ENCODE measurements around the gene CPVL.

The CPVL gene

GRCh38 chr7:28964056-28964455, 182.3 kb downstream of the CPVL start:
- Mint-ChIP-seq H3K36me3 (ENCODE audit: low read depth) (no peaks in the 10 kb centered on the region), H3K4me1 (ENCODE audit: low read depth) (peaks cover 2% of the 10 kb centered on the region), H3K4me3 (no peak overlapping the region), H3K27ac (no peak overlapping the region), H3K27me3 (ENCODE audit: low read depth) (peaks cover 21% of the 10 kb centered on the region), H3K9me3 (no peaks in the 10 kb centered on the region)

DNA sequence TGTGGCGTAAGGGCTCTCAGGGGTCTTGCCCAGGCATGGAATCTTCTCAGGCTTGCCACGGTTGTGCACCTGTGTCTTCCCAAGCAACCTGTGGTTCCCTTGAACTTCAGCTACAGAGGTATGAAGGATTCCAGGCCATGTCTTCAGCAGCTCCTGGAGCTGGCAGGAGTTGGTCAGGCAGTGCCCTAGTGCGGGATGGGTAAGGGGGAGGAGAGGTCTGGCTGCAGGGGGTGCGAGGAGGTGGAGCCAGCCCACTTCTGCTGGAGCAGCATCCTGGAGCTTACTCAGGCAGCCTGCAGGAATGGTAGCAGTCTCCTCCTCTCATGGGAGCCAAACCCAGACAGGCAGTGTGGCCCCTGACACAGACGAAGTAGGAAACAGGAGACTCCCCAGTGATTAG, 184.4 kb downstream of the CPVL start:
- Mint-ChIP-seq H3K9me3 (no peaks in the 10 kb centered on the region), H3K27me3 (ENCODE audit: low read depth) (peaks cover 38% of the 10 kb centered on the region), H3K4me1 (ENCODE audit: low read depth) (peaks cover 10% of the 10 kb centered on the region), H3K4me3 (no peak overlapping the region), H3K36me3 (ENCODE audit: low read depth) (no peaks in the 10 kb centered on the region), H3K27ac (no peak overlapping the region)

GRCh38 chr7:28960071-28960840, 186.1 kb downstream of the CPVL start:
- Mint-ChIP-seq H3K4me1 (ENCODE audit: low read depth) (peaks cover 10% of the 10 kb centered on the region), H3K27ac (no peak overlapping the region), H3K36me3 (ENCODE audit: low read depth) (no peaks in the 10 kb centered on the region), H3K9me3 (no peaks in the 10 kb centered on the region), H3K27me3 (ENCODE audit: low read depth) (peaks cover 41% of the 10 kb centered on the region), H3K4me3 (no peak overlapping the region)

DNA sequence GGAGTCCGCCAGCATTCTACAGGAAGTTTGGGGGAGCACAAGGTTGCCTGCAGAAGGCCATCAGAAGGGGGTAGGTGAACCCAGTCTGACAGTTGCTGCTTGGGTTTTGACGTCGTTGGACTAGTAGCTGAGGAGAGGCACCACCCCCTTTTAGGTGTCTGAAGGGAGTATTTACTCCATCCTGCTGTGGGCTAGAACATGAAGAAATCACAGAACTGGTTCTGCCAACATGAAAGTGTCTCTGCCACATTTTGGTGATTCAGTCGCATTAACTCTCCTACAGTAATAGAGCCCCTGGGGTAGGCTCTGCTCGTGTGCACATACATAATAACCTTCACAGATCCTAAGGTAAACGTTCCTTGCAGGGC, 187.4 kb downstream of the CPVL start:
- Mint-ChIP-seq H3K4me3 (no peak overlapping the region), H3K27ac (no peak overlapping the region), H3K4me1 (ENCODE audit: low read depth) (peaks cover 10% of the 10 kb centered on the region), H3K27me3 (ENCODE audit: low read depth) (peaks cover 54% of the 10 kb centered on the region), H3K36me3 (ENCODE audit: low read depth) (no peaks in the 10 kb centered on the region), H3K9me3 (peaks cover 3% of the 10 kb centered on the region)

- H3K27me3 Mint-ChIP-seq (ENCODE audit: low read depth) = peaks cover 60% of the 10 kb centered on the region
- peaks cover 10% of the 10 kb centered on the region for H3K4me1 Mint-ChIP-seq (ENCODE audit: low read depth)
- H3K9me3 Mint-ChIP-seq = peaks cover 3% of the 10 kb centered on the region
- H3K36me3 Mint-ChIP-seq (ENCODE audit: low read depth) = no peaks in the 10 kb centered on the region
- no peak within 1 kb of the TSS for H3K4me3 Mint-ChIP-seq
- no peak within 1 kb of the TSS for H3K27ac Mint-ChIP-seq
Measured at GRCh38 chr7:28958235-28958979, 187.9 kb downstream of the CPVL start, which contains the start of gene TRIL. TSS of gene TRIL (minus strand) at chr7:28958330. CDS start at chr7:28958046, 284 bp downstream.

- no peak overlapping the region for H3K4me3 Mint-ChIP-seq
- H3K36me3 Mint-ChIP-seq (ENCODE audit: low read depth) = no peaks in the 10 kb centered on the region
- peaks cover 10% of the 10 kb centered on the region for H3K4me1 Mint-ChIP-seq (ENCODE audit: low read depth)
- H3K27me3 Mint-ChIP-seq (ENCODE audit: low read depth) = peaks cover 66% of the 10 kb centered on the region
- H3K9me3 Mint-ChIP-seq = peaks cover 3% of the 10 kb centered on the region
- H3K27ac Mint-ChIP-seq = no peak overlapping the region
Measured at GRCh38 chr7:28957751-28958234, 188.5 kb downstream of the CPVL start.

DNA sequence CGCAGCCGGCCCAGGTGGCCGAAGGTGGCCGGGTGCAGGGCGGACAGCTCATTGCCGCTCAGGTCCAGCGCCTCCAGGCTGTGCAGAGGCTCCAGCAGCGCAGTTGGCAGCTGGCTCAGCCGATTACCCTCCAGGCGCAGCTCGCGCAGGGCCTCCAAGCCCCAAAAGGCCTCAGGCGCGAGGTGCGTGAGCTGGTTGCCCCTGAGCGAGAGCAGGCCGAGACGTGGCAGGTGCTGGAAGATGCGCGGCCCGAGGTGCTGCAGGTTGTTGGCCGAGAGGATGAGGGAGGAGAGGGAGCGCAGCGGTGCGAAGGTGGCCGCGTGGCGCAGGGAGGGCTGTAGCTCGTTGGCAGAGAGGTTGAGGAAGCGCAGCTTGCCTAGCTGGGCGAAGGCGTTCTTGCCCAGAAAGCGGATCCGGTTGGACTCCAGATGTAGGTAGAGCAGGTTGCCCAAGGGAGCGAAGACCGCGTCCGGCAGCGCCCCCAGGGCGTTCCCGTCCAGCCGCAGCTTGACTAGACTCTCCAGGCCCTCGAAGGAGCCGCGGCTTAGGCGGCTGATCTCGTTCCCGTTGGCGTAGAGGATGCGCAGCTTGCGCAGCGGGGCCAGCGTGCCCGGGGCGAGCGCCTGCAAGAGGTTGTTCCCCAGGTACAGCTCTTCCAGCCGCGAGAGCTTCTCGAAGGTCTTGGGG, 189.1 kb downstream of the CPVL start:
- H3K27ac Mint-ChIP-seq = no peak overlapping the region
- H3K36me3 Mint-ChIP-seq (ENCODE audit: low read depth) = no peaks in the 10 kb centered on the region
- H3K4me3 Mint-ChIP-seq = no peak overlapping the region
- peaks cover 72% of the 10 kb centered on the region for H3K27me3 Mint-ChIP-seq (ENCODE audit: low read depth)
- peaks cover 10% of the 10 kb centered on the region for H3K4me1 Mint-ChIP-seq (ENCODE audit: low read depth)
- peaks cover 3% of the 10 kb centered on the region for H3K9me3 Mint-ChIP-seq

GRCh38 chr7:28956608-28957063, 189.7 kb downstream of the CPVL start:
- Mint-ChIP-seq H3K4me1 (ENCODE audit: low read depth) (peaks cover 10% of the 10 kb centered on the region), H3K9me3 (peaks cover 3% of the 10 kb centered on the region), H3K4me3 (no peak overlapping the region), H3K36me3 (ENCODE audit: low read depth) (no peaks in the 10 kb centered on the region), H3K27me3 (ENCODE audit: low read depth) (peaks cover 76% of the 10 kb centered on the region), H3K27ac (no peak overlapping the region)

GRCh38 chr7:28955718-28956607, 190.4 kb downstream of the CPVL start:
- H3K27ac Mint-ChIP-seq = no peak overlapping the region
- H3K36me3 Mint-ChIP-seq (ENCODE audit: low read depth) = no peaks in the 10 kb centered on the region
- no peak overlapping the region for H3K4me3 Mint-ChIP-seq
- H3K9me3 Mint-ChIP-seq = peaks cover 3% of the 10 kb centered on the region
- H3K4me1 Mint-ChIP-seq (ENCODE audit: low read depth) = peaks cover 10% of the 10 kb centered on the region
- peaks cover 80% of the 10 kb centered on the region for H3K27me3 Mint-ChIP-seq (ENCODE audit: low read depth)

DNA sequence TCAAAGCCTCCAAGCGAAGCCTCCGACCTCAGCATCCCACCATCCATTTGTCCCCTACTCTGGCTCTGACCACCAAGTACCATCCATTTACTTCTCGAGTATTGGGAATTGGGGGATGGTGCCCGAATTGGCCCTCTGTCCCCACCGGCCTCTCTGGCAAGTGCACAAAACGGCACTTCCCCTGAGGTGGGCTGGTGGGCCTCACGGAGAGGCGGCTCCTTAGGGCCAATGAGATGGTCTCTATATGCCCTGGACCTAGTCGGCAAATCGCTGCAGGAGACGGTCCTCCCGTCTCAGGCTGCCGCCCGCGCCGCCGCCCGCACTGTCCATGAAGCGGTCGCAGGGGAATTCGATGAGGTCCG, 191.0 kb downstream of the CPVL start:
- H3K9me3 Mint-ChIP-seq = peaks cover 3% of the 10 kb centered on the region
- H3K27me3 Mint-ChIP-seq (ENCODE audit: low read depth) = peaks cover 79% of the 10 kb centered on the region
- no peak overlapping the region for H3K27ac Mint-ChIP-seq
- no peaks in the 10 kb centered on the region for H3K36me3 Mint-ChIP-seq (ENCODE audit: low read depth)
- H3K4me1 Mint-ChIP-seq (ENCODE audit: low read depth) = peaks cover 10% of the 10 kb centered on the region
- H3K4me3 Mint-ChIP-seq = no peak overlapping the region

- Mint-ChIP-seq H3K9me3 (peaks cover 3% of the 10 kb centered on the region), H3K36me3 (ENCODE audit: low read depth) (no peaks in the 10 kb centered on the region), H3K27ac (no peak overlapping the region), H3K4me3 (no peak overlapping the region), H3K4me1 (ENCODE audit: low read depth) (peaks cover 10% of the 10 kb centered on the region), H3K27me3 (ENCODE audit: low read depth) (peaks cover 77% of the 10 kb centered on the region)
Measured at GRCh38 chr7:28954946-28955345, 191.4 kb downstream of the CPVL start.

DNA sequence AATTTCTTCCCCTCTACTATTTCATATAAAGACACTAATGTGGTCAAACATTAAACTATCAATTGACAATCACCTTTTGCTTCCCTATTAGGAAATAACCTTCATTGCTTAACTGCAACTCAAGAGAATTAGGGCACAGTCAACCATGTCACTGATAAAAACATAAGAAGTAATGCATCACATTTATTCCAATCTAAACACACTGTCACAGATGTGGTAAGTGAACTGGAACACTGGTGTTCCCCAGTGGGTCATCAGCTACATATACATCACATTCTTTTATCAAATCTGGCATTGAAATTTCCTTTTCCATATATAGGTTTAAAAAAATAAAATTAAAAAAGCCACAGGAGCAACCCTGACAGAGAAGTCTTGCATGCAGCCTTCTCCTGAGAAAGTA, 191.9 kb downstream of the CPVL start:
- H3K27ac Mint-ChIP-seq = no peak overlapping the region
- peaks cover 72% of the 10 kb centered on the region for H3K27me3 Mint-ChIP-seq (ENCODE audit: low read depth)
- H3K9me3 Mint-ChIP-seq = peaks cover 3% of the 10 kb centered on the region
- H3K4me1 Mint-ChIP-seq (ENCODE audit: low read depth) = peaks cover 10% of the 10 kb centered on the region
- H3K36me3 Mint-ChIP-seq (ENCODE audit: low read depth) = no peaks in the 10 kb centered on the region
- H3K4me3 Mint-ChIP-seq = no peak overlapping the region

DNA sequence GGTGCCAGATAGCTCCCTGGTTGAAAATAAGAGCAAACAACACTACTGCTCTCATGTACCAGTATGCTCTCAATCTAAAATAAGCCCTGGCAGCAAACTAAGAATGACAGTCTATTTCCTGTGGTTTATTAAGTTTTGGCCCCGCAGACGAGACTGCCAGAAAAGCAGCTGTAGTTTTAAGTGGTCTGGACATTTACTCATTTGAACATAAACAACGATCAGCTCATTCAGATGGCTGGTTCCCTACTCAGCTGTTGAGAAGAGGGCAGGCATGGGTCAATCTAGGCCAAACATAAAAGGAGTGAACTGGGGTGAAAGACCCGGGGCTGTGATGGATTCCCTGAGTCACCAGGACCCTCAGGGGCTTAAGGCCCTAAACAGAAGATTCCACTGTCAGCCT, 192.7 kb downstream of the CPVL start:
- peaks cover 6% of the 10 kb centered on the region for H3K4me1 Mint-ChIP-seq (ENCODE audit: low read depth)
- H3K36me3 Mint-ChIP-seq (ENCODE audit: low read depth) = no peaks in the 10 kb centered on the region
- no peak overlapping the region for H3K4me3 Mint-ChIP-seq
- H3K27me3 Mint-ChIP-seq (ENCODE audit: low read depth) = peaks cover 64% of the 10 kb centered on the region
- H3K27ac Mint-ChIP-seq = no peak overlapping the region
- peaks cover 3% of the 10 kb centered on the region for H3K9me3 Mint-ChIP-seq

Data from T-helper 1 cell treated with Interleukin-12 subunit alpha and Interleukin-12 subunit beta and Interleukin-4 antibody, amounts not matched to agents 30 μg/mL and 1 μg/mL, for 36 hours (primary cell).